ENCODE results near the gene PRPSAP1.

DNA sequence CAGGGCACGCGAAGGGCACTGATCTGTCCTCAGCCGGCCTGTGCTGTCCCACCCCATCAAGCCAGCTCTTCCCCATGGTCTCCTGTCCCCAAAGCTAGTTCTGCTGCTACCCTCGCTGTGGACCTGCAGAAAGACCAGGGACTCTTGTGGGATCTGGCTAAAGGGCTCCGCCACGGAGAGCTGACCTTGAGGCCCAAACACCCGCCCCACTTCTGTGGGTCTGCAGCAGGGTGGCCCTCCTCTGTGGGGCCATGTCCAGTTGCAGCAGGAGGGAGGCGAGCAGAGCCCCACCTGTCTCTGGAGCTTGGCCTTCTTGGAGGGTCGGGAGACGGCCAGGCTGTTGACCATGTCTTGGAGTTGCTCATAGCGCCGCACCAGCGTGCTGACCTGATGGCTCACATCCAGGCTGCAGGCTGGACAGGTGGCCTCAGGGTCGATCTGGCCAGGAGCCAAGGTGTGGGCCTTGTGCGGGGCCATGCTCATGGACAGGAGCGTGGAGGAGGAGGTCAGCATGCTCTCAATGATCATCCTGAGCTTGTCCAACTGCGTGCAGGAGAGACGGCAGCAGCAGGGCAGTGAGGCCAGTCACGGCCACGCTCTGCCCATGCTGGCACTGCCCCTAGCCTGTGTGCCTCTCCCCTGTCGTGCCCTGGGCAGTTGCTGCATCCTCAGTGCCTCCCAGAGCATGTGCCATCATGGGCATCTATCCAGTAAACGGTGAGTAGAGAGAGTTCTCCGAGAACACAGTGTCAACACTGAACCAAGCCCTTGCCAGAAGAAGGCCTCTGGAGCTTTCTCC lies 71.9 kb downstream of the PRPSAP1 start:
- TF ChIP-seq, protein P1, sequence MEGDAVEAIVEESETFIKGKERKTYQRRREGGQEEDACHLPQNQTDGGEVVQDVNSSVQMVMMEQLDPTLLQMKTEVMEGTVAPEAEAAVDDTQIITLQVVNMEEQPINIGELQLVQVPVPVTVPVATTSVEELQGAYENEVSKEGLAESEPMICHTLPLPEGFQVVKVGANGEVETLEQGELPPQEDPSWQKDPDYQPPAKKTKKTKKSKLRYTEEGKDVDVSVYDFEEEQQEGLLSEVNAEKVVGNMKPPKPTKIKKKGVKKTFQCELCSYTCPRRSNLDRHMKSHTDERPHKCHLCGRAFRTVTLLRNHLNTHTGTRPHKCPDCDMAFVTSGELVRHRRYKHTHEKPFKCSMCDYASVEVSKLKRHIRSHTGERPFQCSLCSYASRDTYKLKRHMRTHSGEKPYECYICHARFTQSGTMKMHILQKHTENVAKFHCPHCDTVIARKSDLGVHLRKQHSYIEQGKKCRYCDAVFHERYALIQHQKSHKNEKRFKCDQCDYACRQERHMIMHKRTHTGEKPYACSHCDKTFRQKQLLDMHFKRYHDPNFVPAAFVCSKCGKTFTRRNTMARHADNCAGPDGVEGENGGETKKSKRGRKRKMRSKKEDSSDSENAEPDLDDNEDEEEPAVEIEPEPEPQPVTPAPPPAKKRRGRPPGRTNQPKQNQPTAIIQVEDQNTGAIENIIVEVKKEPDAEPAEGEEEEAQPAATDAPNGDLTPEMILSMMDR (IDR thresholded peaks at IDR 0.05) = no peak
- TF ChIP-seq POLR2A (IDR thresholded peaks at IDR 0.05) = no peak
